ENCODE results near the gene SLC35D1.

The SLC35D1 gene

DNA sequence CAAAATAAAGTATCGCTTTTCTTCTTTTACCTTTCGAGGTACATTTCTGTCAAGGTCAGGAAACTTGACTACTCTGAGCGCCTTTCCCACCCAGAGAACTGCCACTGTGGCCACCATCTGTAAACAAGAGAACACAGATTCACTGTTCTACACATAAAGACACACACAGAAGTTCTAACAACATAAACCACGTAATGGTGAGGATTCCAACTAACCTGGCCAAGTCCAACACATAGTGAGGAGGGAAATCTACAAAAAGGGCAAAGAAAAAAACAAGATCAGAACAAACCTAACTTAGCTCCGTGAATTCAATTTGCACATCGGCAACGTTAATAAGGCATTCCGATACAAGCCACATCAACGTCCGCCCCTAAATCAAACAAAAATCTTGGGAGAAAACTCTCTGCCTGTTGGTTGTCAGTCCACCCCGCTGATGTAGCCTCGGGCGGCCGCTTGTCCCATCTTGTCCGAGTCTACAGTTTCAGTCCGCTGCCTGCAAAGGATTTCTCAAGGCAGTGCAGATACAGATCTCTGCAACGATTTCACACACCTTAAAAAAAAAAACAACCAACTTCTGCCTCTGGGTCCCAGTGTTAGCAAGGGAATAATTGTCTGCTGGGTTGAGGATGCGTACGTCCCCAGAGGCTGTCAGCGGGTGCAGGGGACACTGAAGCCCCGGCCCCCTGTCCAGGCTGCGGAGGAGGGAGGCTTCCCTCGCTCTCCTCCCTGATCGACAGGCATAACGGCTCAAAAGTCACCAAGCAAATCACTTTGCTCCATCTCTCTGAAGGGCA, 1.0 kb downstream of the SLC35D1 start:
- DNase-seq: peak in 41 of 42 donors; percentile 7 to 69 (median 32)
- intact Hi-C loops (cut with DNase I): loop anchor here (5.0 to 10.0 kb wide), 2 partner anchors 121 to 372 kb away; no protein-coding TSS in a partner anchor

GRCh38 chr1:67051196-67051595, 2.8 kb downstream of the SLC35D1 start:
- DNase-seq: no peak
- intact Hi-C loops (cut with DNase I): loop anchor here (5.0 to 10.0 kb wide), 2 partner anchors 119 to 374 kb away; no protein-coding TSS in a partner anchor

DNA sequence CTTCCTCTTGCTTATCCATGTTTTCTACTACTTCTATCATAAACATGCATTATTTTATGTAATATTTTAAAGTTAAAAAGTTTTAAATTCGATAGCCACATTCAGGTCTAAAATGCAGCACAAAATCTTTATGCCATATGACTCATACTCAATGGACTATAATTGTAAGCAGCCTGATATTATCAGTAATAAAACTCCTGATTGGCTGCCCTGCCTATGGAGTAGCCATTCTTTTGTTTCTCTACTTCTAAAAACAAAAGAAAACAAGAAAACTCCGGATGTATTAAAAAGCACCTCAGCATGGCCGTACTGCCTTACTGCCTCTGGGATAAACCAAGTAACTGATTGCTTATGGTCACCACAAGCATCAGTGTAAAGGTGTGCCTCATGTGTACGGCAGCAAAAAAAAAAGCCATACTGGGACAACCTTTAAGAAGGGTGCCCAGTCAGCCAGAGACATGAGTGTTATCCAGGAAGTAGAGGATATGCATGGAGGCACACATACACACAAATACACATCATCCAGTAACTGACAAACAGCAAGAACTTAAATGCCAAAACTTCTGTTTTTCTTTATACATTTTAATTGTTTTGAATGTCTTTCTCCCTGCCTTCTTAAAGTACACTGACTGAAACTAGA, 9.2 kb downstream of the SLC35D1 start:
- DNase-seq: no peak
- intact Hi-C loops (cut with DNase I): no loop called here

DNA sequence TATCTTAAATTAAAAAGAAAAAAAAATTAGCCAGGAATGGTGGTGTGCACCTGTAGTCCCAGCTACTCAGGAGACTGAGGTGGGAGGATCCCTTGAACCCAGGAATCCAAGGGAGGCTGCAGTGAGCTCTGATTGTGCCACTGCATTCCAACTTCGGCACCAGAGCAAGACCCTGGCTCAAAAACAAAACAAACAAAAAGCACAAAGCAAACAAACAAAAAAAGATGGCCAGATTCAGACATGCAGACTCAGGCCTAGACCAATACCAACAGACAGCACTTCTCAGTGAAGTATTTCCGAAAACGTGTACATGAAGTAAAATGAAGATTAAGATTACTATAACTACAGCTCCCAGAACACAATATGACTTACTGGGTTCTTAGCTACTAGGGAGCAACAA, 10.6 kb downstream of the SLC35D1 start:
- intact Hi-C loops (cut with DNase I): no loop called here
- DNase-seq: no peak

GRCh38 chr1:67041841-67042503, 12.0 kb downstream of the SLC35D1 start:
- no peak for DNase-seq
- intact Hi-C loops (cut with DNase I): no loop called here

- intact Hi-C loops (cut with DNase I): no loop called here
- no peak for DNase-seq
These were observed 13.5 kb downstream of the SLC35D1 start for GRCh38 chr1:67040405-67040804.

DNA sequence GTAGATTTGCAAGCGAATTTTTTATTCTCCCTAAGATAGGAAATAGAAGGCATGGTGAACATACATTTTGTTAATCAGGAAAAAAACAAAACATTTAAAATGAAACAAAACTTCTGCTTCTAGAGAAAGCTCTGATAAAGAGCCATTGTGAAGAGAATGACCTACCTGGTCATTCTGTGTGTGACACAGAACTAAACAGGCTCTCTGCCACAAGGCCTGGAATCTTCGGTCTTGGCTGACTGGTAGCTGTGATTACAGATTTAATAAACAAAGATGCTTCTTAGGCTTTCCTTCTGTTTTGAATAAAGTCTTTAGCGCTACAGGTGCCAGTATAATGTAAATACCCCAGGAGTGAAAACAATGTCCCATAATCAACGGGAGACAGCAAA, 22.1 kb downstream of the SLC35D1 start:
- DNase-seq: no peak
- intact Hi-C loops (cut with DNase I): no loop called here

DNA sequence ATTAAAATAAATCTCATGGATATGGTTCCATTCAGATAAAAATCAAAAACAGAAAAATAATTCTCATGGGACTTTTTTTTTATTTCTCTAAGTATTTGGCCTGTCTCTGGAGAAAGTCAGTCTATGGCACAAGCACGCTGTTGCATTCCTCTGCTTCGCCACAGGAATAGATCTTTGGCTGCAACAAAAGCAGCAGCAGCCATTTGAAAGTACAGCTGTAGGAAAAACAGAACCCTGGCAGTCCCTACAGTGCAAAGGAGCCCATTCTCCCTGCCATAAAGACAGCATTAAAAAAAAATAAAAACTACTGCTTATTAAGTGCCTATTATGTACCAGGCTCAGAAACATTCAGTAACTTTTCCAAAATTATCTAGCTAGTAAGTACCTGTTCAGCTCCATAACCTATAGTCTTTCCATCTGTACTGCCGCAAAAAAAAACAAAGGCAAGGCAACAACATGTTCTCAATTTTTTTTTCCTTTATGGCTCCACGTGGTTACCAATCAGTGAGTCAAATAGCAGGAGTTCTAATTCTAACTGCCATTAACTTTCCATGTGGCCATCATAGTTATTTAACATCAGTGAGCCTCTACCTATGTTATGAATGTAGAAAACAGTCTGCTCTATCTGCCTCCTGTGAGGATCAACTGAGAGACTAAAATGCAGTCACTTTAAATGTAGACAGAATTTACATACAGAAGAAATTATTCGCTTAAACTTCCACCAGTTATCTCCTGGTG, 22.7 kb downstream of the SLC35D1 start:
- no peak for DNase-seq
- intact Hi-C loops (cut with DNase I): no loop called here

DNA sequence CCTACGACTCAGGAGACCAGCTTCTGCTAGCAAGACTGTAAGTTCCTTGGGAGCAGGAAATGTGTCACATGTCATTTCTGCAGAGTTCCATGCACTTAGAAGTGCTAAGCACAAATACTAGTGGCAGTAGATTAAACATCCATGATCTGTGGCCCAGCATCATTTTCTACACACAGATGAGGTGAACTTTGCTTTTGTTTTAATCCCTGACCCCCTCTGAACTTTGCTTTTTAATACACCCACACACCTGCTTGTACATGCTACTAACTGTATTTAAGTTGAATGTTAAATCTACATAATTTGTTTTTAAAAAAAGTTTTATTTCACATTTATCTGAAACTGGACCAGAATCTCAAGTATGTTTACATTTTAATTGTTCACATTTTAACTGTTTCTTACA, 24.5 kb downstream of the SLC35D1 start:
- intact Hi-C loops (cut with DNase I): no loop called here
- no peak for DNase-seq

DNA sequence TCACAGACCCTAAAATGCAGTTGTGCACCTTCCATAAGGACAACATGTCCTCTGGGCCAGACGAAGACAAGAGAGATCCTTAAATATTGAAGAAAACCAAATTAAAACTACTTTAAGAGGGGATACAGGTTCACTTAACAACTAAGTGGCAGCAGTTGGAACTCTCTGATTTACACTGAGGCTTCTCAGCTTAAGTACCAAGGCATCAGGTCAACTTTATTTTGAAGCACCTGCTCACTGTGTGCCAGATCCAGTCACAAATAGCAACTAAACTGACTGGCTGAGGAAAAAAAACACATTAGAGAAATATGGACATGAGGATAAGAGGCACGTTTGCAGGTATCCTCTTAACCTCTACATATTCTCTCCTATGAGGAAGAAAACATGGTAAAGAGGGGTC, 33.2 kb downstream of the SLC35D1 start:
- intact Hi-C loops (cut with DNase I): no loop called here

GRCh38 chr1:67020304-67020703, 33.6 kb downstream of the SLC35D1 start:
- no peak for DNase-seq
- intact Hi-C loops (cut with DNase I): no loop called here

More for the DNA sequence above, 33.2 kb downstream of the SLC35D1 start:
- DNase-seq: no peak

DNA sequence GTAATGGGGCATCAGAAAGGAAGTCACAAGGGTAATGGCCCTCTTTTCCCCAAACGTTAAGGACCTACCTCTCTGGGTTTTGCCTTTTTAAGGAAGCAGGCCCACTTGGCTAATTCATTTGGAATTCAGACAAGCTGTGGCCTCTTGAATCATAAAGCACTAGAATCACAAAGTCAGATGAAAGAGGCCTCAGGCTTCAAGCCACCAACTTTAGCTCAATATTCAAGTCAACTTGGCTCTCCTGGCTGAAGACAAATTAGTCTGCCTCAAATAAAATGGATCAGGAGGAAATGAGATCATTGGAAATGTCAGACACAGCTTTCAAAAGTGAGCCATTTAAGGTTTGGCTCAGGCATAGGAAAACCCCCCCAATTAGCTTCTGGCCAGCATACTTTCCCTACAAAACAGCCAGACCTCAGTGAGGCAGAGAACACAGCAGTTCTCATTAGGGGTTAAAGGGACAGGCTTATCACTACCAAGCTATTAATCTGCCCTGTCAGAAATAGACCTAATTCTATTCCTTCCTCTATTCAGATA, 34.3 kb downstream of the SLC35D1 start:
- DNase-seq: peak in 4 of 42 donors; percentile 4 to 37 (median 17)

DNA sequence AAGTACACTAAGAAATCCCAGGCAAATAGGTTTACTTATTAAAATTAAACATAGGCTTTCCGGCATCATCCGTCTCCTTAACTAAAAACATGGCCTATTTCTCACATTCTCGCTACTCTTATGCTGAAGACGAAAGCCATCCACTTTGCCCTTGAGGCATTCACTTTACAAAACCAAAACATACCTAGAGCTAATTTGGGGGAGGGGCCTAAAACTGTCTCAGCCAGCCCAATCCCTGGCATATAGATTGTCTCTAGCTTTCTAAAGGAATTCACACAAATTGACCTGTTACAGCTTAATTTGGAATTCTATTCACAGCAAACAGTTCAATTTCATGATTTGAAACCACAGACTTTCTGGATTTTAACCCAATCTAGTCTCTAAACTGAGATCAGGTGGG, 34.8 kb downstream of the SLC35D1 start:
- intact Hi-C loops (cut with DNase I): no loop called here
- DNase-seq: no peak

More for the DNA sequence above, 34.3 kb downstream of the SLC35D1 start:
- intact Hi-C loops (cut with DNase I): no loop called here

DNA sequence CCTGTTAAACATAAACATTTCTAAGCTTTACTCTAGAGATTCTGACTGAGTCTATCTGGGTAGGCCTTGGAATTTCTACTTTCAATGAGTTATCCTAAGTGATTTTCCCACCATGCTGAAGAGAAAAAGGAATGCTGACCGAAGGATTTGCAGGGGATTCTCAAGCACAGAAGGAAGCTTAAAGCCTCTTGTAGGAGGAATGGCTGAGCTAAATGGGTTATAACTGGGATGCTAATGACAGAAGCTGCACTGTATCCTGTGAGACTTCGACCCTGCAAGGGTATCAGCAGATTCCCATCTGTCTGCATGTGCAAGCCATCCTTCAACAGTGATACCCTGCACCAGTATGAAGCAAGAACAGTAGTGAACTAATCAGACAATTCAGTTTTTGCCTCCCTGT, 35.4 kb downstream of the SLC35D1 start:
- intact Hi-C loops (cut with DNase I): no loop called here
- no peak for DNase-seq

DNA sequence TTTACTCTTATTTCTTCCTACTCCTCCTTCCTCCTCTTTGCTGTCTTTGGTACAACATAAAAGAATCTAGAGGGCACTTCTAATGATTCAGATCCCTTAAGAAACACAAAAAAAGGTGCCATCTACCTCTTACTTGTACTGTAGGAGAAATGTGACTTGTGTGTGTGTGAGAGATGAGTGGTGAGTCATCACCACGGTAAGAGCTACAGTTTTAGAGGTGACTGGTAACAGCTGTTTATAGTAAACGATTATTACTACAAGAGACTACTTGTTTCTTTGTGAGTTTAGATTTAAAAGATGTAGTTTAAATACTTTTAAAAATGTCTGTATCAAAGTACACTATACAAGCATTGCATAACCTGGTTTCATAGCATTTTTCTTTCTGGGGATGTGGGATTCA, 40.4 kb downstream of the SLC35D1 start:
- DNase-seq: peak in 6 of 42 donors; percentile 15 to 56 (median 31)
- intact Hi-C loops (cut with DNase I): no loop called here

DNA sequence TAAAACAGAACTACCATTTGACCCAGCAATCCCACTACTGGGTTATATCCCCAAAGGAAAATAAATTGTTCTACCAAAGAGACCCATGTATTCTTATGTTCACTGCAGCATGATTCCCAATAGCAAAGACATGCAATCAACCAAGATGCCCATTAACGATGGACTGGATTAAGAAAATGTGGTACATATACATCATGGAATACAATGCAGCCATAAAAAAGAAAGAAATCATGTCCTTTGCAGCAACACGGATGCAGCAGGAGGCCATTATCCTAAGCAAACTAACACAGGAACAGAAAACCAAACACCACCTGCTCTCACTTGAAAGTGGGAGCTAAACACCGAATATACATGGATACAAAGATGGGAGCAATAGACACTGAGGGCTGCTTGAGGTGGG, 44.2 kb downstream of the SLC35D1 start:
- intact Hi-C loops (cut with DNase I): no loop called here
- no peak for DNase-seq

DNA sequence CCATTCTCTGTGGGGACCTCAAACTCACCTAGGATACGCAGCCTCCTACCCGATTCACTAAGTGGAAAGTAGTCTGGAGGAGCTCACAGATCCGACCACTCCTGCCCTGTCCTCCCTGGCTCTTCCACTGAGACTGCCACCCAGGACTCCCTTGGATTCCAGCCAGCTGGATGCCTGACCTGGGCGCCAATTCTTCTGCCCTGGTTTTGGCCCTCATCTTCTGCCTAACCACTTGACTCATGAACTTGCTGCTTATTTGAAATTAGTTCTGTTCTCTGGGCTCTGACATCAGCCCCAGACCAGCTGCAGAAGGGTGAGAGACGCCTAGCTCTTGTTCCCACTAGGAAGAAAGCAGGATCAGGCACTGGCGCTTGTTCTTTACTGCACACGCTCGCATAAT, 48.9 kb downstream of the SLC35D1 start:
- intact Hi-C loops (cut with DNase I): no loop called here

DNA sequence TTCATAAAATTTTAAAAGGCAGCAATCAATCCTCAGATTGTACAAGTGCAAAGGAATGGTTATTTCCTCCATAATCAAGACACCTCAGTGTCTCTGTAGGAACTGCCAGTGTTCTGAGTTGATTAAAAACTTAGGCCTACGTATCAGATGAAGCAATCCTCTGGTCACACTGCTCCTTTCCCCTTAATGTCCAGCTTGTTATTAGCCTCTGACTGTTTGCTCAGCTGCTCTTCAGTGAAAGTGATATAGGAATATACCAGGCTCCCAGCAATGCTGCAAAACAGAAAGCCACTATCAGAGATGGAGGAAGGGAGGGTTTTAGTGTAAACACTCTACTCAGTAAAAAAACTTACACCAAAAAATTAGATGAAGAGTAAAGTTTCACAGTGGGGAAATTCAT, 49.8 kb downstream of the SLC35D1 start:
- no peak for DNase-seq
- intact Hi-C loops (cut with DNase I): no loop called here

More for the DNA sequence above, 48.9 kb downstream of the SLC35D1 start:
- peak in 13 of 42 donors; percentile 6 to 60 (median 19) for DNase-seq
